ENCODE data around the gene WDR38. TPM values are rescaled to one million over a fixed set of nuclear protein-coding genes. Genes with fewer than 3 reads are reported as not detected.

Gene WDR38
- total and polyA plus RNA-seq, 2 of the 13 experiments (the other 11 are each of a cell fraction or from before 2014, with no cell fraction given) = not detected

- no peak for TF ChIP-seq ZBTB46 (CRISPR knock-in tag; IDR thresholded peaks at IDR 0.05; ENCODE audit: borderline replicate concordance)
- TF ChIP-seq BCL3 (CRISPR knock-in tag; IDR thresholded peaks at IDR 0.05) = peak; percentile 85
- peak; percentile 98 for TF ChIP-seq YEATS4 (CRISPR knock-in tag; IDR thresholded peaks at IDR 0.05; ENCODE audit: borderline replicate concordance)
- peak; percentile 81; the same call in 1 of the 2 replicates for TF ChIP-seq ATF7-NPFF (CRISPR knock-in tag; IDR thresholded peaks at IDR 0.05; ENCODE audit: low read depth)
- TF ChIP-seq ZNF629 (CRISPR knock-in tag; conservative IDR thresholded peaks at IDR 0.05) = no peak
- TF ChIP-seq HCFC1 (IDR thresholded peaks at IDR 0.05; ENCODE audit: low read depth, low read length) = peak; percentile 68
- TF ChIP-seq KAT8 (CRISPR knock-in tag; IDR thresholded peaks at IDR 0.05) = peak; percentile 86
- no peak for TF ChIP-seq NFE2 (CRISPR knock-in tag; IDR thresholded peaks at IDR 0.05)
- TF ChIP-seq BHLHE40 (IDR thresholded peaks at IDR 0.05; ENCODE audit: low read length) = peak; percentile 98
- TF ChIP-seq ZNF543 (CRISPR knock-in tag; IDR thresholded peaks at IDR 0.05) = peak; percentile 68; the same call in 1 of the 2 replicates
- no peak for TF ChIP-seq ZKSCAN5 (CRISPR knock-in tag; IDR thresholded peaks at IDR 0.05)
- peak; percentile 74; the same call in 1 of the 2 replicates for TF ChIP-seq ZNF564 (CRISPR knock-in tag; IDR thresholded peaks at IDR 0.05)
- TF ChIP-seq ZNF18 (CRISPR knock-in tag; IDR thresholded peaks at IDR 0.05; ENCODE audit: insufficient replicate concordance) = no peak
- TF ChIP-seq, protein P1, sequence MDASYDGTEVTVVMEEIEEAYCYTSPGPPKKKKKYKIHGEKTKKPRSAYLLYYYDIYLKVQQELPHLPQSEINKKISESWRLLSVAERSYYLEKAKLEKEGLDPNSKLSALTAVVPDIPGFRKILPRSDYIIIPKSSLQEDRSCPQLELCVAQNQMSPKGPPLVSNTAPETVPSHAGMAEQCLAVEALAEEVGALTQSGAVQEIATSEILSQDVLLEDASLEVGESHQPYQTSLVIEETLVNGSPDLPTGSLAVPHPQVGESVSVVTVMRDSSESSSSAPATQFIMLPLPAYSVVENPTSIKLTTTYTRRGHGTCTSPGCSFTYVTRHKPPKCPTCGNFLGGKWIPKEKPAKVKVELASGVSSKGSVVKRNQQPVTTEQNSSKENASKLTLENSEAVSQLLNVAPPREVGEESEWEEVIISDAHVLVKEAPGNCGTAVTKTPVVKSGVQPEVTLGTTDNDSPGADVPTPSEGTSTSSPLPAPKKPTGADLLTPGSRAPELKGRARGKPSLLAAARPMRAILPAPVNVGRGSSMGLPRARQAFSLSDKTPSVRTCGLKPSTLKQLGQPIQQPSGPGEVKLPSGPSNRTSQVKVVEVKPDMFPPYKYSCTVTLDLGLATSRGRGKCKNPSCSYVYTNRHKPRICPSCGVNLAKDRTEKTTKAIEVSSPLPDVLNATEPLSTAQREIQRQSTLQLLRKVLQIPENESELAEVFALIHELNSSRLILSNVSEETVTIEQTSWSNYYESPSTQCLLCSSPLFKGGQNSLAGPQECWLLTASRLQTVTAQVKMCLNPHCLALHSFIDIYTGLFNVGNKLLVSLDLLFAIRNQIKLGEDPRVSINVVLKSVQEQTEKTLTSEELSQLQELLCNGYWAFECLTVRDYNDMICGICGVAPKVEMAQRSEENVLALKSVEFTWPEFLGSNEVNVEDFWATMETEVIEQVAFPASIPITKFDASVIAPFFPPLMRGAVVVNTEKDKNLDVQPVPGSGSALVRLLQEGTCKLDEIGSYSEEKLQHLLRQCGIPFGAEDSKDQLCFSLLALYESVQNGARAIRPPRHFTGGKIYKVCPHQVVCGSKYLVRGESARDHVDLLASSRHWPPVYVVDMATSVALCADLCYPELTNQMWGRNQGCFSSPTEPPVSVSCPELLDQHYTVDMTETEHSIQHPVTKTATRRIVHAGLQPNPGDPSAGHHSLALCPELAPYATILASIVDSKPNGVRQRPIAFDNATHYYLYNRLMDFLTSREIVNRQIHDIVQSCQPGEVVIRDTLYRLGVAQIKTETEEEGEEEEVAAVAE (CRISPR knock-in tag; IDR thresholded peaks at IDR 0.05; ENCODE audit: borderline replicate concordance) = peak; percentile 2; the same call in 1 of the 2 replicates
- no peak for TF ChIP-seq RBAK (CRISPR knock-in tag; IDR thresholded peaks at IDR 0.05)
- TF ChIP-seq CTCF (CRISPR knock-in tag; IDR thresholded peaks at IDR 0.05) = peak; percentile 40
- peak; percentile 25; the same call in 1 of the 2 replicates for TF ChIP-seq MEIS2 (CRISPR knock-in tag; IDR thresholded peaks at IDR 0.05)
- no peak for TF ChIP-seq NCOA1 (CRISPR knock-in tag; IDR thresholded peaks at IDR 0.05)
These were observed 8.3 kb downstream of the WDR38 start, which contains the start of the genes ARPC5L and RPL35 (continued) for GRCh38 chr9:124861342-124862229.
